Stromal cell of bone marrow (primary cell): Measurements from ENCODE around the gene TTC7B.

ENCODE experiments used
- DNase-seq: peaks from one replicate; pipeline ENCODE4 v3.0.0-alpha.2; 2012; ENCODE audit warnings: low read depth

Gene TTC7B

GRCh38 chr14:90703841-90704737 is 112.1 kb downstream of the TTC7B start:
- DNase-seq: no peak

- no peak for DNase-seq
Measured at GRCh38 chr14:90700933-90701776, 115.1 kb downstream of the TTC7B start.

DNA sequence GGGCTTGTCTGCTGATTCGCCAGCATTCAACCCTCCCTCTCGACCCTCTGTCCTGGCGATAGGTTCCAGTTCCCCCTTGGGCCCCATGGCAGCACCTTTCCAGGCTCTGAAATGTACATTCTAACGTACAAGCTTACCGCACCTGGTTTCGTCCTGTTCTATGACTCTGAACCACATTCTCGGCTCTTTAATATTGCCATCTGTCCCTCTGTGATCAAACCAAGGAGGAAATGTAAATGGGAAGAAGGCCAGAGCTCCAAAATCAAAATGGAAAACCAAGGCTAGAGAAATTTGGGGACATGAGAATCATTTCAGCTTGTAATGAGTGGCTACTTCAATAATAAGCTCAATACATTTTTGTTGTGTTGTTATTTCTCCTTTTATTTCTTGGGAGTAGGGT is 117.2 kb downstream of the TTC7B start:
- no peak for DNase-seq

GRCh38 chr14:90698379-90698869 is 117.8 kb downstream of the TTC7B start:
- DNase-seq: peak; percentile 59

DNA sequence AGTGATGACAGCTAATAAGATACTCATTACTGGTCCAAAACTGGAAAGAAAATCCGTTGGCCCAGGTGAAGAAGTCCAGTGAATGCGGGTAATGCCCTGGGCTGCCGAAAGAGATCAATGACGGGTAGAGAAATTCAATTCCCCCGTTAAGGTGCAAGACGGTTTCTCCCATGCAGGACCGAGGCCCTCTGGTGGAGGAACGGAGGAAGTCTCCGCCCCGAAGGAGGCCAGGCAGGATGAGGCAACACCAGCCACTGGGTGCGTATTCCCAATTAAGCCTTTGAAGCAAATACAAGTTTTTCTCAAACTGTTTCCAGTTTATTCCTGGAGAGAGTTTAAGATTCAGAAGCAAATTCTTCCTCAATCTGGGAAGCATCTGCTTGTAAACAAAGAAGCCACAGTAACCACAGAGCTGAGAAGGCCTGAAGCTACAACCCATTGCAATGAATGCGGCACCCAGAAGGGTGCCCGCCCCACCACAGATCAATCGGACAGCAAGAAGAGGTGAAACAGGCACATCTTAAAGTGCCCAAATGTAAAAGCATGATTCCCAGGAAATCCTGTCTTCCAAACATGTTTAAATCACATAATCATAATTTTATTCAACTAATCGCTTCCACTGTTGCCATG is 118.5 kb downstream of the TTC7B start:
- DNase-seq: peak; percentile 68

DNA sequence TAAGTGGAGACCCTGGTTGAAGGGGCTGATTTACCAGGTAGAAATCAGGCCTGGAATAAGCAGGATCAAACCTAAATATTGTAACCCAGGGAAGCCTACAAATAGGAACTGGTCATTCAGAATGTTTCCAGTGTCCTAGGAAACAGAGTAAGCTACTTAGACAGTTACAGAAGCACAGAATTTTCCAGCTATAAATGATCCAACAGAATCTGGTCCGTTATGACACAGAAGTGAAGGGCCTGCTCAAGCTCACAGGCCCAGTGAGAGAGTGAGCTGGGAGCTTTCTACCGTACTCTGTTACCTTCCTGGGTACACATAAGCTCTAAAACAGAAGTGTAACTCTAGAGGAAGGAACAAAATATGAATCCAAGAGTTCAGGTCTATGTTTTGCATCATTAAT is 119.1 kb downstream of the TTC7B start:
- no peak for DNase-seq

- no peak for DNase-seq
Measured at GRCh38 chr14:90696720-90697119, 119.5 kb downstream of the TTC7B start.

GRCh38 chr14:90695997-90696660 is 120.1 kb downstream of the TTC7B start:
- DNase-seq: no peak

DNA sequence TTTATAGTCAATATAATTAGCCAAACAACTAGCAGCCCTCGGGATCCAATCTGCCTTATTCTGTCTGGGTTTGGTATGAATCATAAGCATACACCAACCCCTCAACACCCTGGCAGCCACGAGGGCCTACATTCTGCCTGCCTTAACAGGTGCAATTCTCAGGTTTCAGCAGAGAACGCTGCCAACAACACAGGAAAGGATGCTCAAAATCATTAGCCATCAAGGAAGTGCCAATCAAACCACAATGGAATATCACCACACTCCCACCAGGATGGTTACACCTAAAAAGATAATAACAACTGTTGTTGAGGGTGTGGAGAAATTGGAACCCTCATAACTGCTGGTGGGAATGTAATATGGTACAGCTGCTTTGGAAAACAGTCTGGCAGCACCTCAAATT is 122.8 kb downstream of the TTC7B start:
- DNase-seq: no peak

DNA sequence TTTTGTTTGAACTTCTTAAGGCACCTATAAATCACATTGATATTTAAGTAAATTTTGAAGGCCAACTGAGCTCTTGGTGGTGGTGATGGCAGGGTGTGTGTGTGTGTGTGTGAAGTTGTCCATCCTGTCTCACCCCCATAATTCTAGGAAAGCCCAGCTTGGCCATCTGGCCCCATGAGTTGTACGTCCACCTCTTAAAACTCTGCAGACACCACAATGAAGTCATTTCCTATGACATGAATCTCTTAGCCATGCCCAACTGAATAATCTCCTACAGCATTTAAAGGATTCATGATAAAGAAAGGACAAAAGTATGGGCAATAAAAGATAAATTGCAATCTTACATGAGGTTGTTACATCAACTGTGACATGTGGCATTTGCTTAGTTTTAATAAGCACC is 123.4 kb downstream of the TTC7B start:
- no peak for DNase-seq

GRCh38 chr14:90692061-90692460 is 124.2 kb downstream of the TTC7B start:
- DNase-seq: no peak

DNA sequence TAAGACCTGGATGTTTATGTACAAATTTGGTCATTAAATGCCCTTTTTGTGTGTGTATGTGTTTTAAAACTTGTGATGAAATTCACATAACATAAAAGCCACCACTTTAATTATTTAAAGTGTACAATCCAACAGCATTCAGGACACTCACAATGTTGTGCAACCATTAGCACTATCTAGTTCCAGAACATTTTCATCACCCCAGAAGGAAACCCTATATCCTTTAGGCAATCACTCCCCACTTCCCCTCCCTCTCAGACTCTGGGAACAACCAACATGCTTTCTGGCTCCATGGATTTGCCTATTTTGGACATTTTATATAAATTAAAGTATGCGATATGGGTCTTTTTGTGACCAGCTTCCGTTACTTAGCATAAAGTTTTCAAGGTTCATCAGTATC is 124.6 kb downstream of the TTC7B start:
- DNase-seq: no peak

DNA sequence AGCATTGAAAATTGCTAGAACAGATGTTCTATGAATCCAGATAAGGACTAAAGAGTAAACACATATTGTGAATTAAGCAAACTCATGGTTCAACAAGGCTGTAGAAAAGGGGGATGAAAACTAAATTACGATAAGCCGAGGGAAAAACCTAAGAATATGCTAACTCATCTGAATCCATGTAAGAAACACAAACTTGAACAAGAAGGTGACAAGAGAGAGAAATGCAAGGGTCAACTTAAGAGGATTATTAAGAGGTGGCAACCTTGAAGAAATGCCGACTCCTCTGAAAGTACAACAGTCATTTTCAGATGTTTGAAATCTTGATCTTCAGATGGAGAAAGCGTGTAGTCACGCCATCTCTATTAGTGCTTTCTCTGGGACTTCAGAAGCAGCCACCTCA is 128.6 kb downstream of the TTC7B start:
- DNase-seq: no peak

- no peak for DNase-seq
Measured at GRCh38 chr14:90682615-90683014, 133.6 kb downstream of the TTC7B start.

- DNase-seq: no peak
Measured at GRCh38 chr14:90681929-90682328, 134.3 kb downstream of the TTC7B start.

- DNase-seq: no peak
Measured at GRCh38 chr14:90678846-90679362, 137.3 kb downstream of the TTC7B start.

DNA sequence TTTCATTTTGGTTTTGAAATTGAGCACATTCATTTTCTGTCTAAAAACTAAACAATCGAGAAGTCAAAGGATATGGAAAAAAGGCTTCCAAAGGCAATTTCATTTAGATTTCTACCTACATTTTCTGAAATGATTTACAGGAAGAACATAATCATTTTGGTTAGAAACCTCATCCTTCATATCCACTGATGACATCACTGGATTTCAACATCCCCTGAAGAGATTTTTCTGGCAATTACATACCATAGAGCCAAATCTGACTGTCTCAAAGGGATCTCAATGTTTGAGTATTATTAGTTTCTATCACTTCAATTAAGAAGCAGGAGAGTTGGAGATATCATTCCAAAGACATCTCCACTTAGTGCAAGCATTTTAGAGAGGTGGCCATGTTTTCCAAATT is 137.8 kb downstream of the TTC7B start:
- DNase-seq: peak; percentile 28

GRCh38 chr14:90677484-90678050 is 138.7 kb downstream of the TTC7B start:
- DNase-seq: peak; percentile 33

DNA sequence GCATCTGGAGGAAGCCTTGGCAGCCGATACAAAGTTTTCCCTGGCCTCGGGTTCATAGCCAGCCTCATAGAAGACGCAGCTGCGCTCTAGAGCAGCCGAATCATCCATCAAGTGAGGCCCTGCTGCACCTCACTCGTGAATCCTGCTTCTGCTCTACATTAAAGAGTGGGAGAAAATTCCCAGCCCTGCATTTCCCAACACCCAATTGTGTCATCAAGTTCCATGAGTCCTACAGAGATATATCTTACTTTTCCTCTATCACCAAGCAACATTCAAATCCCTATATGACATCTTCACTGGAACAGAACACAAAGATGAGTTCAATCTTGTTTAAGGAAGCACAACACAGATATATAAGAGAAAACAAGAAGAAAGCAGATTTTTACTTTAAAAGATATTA is 139.3 kb downstream of the TTC7B start:
- peak; percentile 22 for DNase-seq

DNA sequence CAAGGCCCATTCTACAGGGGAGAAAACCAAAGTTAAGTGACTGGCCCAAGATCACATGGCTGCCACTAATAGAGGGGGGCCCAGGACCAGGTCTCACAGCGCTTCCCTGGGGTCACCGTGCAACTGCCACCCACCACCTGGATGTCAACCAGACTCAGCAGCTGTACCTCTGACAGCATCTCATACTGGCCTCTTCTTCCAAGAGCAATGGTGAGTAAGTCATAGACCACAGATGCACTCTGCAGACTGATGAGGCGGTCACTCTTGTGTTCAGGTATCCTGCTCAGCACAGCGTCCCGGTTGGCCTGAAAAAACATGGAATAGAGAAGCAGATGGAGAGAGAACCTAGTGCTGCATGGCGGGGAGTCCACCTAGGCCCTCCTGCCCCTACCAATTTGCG is 139.9 kb downstream of the TTC7B start:
- no peak for DNase-seq

DNA sequence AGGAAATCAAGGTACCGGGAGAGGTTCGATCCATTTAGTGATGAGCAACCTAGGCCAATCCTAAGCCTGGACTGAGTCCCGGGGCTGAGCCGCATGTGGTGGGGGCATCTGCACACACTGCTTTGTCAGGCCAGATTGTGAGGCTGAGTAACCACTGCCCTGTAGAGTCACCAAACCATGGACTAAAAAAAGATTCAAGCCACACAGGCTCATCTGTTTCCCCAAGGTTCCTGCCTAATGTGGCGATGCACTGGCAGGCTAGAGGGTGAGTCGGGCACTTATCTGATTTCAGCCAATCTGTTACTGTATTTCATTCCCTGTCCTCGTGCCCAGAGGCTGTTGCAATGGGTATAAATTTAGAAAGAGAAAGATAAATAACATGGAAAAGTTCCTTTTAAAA is 140.8 kb downstream of the TTC7B start:
- peak; percentile 78 for DNase-seq
